AG08395 (cell line): ENCODE data around the gene KIF22.
"Not testable (repeated sequence)": the region's sequence is repeated elsewhere in the genome, so short reads cannot be mapped to it uniquely, and the experiment has no call there.

Source experiments
- DNase-seq: peaks from one replicate; pipeline ENCODE4 v3.0.0; 2012; ENCODE audit warnings: mixed read lengths, low spot score

Gene KIF22

DNA sequence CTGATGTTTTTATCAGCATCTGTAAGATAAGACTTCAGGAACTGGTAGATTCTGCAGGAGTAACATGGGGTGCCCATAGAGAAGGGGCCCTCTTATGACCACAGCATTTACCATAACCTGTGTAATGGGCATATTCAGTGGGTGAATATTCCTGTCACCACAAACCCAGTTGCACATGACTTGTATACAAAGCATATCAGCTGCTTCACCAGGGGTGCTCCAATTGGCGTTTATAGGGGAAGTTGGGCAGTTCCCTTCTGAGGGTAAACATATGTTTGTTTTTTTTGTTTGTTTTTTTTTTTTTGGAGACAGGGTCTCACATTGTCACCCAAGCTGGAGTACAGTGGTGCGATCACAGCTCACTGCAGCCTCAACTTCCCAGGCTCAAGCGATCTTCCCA, 24.0 kb upstream of the KIF22 start:
- no peak for DNase-seq

DNA sequence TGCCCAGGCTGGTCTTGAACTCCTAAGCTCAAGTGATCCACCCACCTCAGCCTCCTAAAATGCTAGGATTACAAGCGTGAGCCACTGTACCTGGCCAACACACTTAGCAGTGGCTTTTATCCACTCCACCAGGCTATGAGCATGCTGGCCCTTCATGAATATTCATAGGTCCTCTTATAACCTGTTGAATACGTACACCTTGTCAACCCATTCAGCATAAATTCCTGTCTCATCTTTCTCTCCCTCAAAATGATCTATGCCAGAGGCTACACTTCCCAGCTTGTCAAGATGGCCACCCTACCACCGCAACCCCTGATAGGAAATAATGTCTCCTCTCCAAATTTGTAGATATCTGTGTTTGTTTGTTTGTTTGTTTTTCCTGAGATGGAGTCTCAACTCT, 23.5 kb upstream of the KIF22 start:
- DNase-seq, result no peak

DNA sequence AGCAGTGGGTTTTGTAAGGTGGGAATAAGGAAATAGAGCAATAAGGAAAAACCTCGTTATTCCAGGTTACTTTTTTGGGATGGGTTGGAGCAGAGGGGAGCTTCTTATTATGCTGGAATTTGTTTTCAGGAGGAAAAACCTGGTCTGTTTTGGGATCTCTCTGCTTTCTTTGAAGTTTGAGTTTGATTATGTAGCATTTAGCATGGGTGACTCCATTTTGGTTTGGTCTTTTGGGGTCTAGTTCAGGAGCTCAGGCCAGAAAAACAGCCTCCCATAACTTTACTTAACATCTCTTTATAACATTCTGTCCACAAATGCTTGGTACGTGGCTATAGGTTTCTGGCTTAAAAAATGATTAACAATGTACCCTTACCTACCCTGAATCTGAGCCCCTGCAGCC, 21.0 kb upstream of the KIF22 start:
- DNase-seq, result no peak

DNA sequence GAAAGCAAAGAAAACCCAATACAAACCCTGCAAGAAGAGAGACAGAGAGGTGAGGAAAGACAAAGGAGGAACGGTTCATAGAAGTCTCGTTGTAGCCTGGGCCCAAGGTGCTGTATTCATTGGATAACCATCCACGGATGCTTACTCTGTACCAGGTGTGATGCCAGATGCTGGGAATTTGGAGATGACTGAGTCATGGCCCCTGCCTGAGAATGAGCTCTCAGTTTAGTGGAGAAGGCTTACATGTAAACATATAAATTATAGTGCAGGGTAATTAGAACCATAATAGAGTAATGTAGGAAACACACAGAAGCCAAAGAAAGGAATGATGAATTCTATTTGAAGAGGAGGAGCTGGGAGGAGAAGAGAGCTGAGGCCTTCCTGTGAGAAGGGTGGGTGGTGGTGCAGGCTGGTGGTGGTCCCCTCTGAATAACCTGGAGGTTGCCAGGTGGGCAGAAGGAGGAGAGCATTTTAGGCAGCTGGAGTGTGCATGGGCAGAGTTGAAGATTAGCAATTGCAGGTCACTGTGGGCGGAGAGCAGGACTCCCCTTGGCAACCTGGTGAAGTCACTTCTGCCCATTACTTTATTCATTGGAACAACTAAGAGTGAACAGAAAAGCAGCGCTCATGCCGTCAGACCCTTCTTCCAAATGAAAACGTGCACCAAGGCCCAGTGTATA, 20.2 kb upstream of the KIF22 start:
- DNase-seq, result no peak

DNA sequence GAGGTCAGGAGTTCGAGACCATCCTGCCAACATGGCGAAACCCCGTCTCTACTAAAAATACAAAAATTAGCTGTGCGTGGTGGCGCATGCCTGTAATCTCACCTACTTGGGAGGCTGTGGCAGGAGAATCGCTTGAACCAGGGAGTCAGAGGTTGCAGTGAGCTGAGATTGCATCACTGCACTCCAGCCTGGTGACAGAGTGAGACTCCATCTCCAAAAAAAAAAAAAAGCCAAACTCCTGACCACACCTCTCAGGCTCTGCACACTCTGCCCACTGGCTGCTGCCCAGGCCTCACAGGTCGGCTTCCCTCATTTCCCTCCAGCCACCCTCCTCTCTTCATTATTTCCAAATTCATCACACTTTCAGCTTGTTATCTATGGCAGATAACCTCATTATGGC, 18.2 kb upstream of the KIF22 start:
- not testable (repeated sequence) for DNase-seq

DNA sequence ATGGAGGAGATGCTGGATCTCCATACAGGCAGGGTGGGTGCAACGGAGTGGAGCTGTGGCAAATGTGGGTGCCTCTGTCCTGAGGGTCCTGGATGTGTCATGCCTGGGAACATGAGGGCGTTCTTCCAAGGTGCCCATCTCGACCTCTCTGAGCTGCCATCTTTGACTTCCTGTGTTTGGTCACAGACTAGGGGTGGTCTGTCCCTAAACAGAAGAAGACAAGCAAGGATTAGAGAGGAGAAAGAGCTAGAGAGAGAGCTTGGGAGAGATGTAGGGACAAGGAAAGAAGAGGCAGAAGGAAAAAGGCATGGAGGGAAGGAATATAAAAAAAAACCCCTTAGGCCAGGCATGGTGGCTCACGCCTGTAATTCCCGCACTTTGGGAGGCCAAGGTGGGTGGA, 15.8 kb upstream of the KIF22 start:
- DNase-seq, result no peak

DNA sequence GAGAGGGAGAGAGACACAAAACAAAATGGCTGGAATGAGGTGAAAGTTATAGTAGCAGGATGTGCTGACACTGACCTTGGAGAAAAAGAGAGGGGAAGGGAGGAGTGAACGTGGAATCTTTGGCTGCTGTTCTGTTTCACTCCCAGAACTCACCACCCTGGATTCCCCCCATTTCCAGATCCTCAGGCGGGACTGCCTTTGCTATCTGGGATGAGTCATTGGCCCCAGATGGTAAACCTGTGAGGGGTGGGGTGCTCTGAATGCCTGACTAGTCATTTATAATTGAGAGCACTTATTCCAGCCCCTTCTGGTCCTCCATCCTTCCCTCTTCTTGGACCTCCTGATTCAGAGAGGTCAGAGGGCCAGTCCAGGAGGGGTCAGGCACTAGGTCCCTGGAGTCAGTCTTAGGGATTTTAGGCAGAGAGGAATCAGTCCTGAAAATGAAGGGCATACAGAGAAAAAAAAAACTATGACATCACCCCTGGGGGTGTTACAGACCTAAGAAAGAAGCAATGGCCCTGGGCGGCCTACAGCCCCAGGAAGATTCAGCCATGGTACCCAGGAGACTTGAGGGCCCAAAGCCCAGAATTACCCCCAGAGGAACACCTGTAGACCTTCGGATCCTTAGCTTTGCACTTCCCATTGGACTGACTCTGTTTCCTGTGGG, 14.7 kb upstream of the KIF22 start:
- DNase-seq, result peak; percentile 38

DNA sequence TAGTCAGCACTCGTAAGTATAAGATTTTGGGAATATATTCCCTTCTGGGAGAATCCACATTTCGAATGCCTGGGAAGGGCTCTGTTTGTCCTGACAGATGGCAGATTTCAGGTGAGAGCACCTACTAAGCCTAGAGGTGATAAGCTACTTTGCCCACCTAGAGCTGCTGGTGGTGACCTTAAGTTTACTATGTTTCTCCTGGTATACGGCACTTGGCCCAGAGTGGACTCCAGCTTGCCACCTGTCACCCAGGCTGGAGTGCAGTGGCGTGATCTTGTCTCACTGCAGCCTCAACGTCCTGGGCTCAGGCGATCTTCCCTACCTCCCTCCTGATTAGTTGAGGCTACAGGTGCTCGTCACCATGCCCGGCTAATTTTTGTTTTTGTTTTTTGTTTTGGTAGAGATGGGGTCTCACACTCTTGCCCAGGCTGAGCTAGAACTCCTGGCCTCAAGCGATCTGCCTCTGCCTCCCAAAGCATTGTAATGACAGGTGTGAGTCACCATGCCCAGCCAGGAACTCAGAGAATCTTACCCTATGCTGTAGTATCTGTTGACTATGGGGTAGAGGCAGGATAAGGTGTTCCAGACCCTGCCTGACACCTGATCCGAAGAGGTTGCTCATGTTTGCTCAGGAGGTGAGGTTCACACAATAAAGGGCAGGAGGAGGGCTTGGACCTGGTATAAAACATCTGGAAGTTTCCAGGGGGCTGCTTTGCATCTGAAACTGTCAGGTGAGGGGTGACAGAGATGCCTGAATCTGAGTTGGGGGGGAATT, 12.8 kb upstream of the KIF22 start, which contains the start of gene ZG16:
TSS of gene ZG16 (plus strand) at position 681 of the 775 bp plus-strand sequence. CDS start 1,011 bp downstream, outside the sequence.
- no peak for DNase-seq

DNA sequence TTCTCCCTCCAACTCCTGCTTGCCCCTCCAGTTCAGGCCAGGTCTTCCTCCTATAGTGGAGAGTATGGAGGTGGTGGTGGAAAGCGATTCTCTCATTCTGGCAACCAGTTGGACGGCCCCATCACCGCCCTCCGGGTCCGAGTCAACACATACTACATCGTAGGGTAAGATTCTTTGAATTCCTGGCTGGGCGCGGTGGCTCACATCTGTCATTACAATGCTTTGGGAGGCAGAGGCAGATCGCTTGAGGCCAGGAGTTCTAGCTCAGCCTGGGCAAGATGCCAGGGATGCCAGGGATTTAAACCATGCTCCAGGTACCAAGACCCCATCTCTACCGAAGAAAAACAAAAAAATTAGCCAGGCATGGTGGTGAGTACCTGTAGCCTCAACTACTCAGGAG, 11.1 kb upstream of the KIF22 start:
- DNase-seq, result no peak

DNA sequence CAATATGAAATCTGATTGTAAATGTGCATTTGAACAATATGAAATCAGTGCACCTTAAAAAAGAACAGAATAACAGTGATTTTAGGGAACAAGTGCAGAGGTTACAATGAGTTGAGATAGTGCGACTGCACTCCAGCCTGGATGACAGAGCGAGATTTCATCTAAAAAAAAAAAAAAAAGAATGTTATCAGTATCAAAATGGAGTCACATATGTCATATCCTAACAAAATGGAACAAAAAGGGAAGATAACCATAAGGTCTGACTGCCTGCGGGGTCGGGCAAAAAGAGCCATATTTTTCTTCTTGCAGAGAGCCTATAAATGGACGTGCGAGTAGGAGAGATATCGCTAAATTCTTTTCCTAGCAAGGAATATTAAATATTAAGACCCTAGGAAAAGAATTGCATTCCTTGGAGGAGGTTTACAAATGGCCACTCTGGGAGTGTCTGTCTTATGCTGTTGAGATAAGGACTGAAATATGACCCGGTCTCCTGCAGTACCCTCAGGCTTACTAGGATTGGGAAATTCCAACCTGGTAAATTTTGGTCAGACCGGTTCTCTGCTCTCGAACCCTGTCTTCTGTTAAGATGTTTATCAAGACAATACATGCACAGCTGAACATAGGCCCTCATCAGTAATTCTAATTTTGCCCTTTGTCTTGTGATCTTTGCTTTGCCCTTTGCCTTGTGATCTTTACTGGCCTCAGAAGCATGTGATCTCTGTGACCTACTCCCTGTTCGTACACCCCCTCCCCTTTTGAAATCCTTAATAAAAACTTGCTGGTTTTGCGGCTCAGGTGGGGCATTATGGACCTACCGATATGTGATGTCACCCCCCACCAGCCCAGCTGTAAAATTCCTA, 7.2 kb upstream of the KIF22 start:
- DNase-seq, result not testable (repeated sequence)

DNA sequence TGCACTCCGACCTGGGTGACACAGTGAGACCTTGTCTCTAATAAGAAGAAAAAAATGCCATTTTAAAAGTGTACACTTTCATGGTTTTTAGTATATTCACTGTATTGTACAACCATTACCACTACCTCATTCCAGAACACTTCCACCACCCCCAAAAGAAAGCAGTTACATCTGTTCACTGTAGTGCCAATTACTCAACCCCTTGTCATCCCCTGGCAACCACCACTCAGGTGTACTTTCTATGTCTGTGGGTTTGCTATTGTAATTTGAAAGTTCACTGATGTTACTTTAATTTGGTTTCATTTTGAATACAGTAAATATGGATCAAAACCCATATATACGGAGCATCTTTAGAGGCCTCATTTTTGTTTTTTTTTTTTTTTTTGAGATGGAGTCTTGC, 6.4 kb upstream of the KIF22 start:
- no peak for DNase-seq

DNA sequence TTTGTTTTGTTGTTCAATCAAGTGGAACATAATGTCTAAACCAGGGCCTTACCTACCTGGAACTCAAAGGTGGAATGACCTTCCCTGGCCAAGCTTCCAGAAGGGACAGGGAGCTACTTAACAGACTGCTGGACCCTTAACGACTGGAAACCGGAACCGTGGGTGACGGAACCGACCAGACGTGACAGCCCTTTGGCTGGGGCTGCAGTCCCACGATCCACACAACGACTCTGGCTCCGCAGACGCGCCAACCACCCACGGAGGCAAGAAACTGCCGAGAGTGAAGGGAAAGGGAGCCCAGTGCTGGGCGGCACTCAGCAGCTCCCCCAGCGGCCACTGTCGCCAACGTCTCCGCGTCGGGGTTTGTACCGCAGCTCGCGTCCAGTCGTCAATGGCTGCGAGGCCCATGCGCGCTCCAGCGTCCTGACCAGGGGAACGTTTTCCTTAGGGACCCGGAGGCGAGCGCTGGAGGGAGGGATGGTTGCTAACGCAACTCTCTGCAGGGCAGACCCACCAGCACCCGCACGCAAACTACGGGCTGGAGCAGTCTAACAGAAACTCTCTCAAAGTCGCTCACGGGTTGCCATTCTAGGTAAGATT, 5.5 kb upstream of the KIF22 start:
- peak; percentile 82 for DNase-seq

DNA sequence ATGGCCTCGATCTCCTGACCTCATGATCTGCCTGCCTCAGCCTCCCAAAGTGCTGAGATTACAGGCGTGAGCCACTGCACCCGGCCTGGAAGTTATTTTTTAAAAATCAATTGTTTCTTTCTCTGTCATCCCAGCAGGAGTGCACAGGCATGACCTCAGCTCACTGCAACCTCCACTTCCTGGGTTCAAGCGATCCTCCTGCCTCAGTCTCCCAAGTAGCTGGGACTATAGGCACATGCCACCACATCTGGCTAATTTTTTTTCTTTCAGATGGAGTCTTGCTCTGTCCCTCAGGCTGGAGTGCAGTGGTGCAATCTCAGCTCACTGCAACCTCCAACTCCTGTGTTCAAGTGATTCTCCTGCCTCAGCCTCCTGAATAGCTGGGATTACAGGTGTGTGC, 3.4 kb upstream of the KIF22 start:
- DNase-seq, result not testable (repeated sequence)

DNA sequence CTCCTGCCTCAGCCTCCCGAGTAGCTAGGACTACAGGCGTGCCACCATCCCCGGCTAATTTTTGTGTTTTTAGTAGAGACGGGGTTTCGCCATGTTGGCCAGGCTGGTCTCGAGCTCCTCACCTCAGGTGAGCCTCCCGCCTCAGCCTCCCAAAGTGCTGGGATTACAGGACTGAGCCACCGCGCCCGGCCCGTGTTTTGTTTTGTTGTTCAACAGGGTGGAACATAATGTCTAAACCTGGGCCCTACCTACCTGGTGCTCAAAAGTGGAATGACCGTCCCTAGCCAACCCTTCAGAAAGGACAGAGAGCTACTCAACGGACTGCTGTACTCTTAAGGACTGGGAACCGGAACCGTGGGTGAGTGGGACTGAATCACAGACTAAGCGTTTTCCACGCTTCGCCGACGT, 772 bp upstream of the KIF22 start:
- no peak for DNase-seq

DNA sequence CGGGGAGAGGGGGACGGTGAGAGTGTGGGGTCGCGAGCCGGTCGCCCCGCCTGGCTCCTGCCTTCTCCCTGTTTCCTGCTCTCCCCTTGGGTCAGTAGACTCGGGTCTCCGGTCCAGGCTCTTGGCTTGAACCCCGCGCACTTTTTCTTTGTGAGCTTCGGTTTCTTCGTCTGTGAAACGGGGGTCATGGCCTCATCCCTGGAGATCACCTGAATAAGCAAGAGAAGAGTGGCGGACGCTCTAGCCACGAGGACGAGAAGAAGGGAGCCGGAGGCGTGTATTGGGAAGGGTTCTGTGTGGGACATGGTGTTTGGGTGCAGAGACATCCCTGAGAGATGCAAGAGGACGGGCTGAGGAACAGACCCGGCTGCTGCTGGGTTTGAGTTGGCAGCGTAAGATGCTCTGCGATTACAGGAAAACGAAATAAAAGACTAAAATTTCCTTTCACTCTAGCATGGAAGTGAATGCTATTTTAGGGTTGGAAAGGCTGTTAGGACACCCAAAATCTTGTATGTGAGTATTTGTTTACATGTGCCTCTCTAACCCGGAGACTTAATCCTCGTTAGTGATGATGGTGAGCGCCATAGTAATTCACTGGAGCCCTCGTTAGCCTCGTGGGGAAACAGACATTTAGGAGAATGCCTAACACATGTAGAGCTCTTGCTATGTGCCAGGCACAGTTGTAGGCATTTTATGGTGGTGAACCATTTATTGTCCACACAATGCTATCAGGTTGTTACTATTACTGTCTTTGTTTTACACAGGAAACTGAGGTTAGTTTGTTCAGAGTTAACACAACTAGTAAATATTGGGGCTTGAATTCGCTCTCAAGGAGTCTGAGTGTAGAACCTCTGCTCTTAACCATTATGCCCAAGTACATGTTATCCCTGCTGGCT, 646 bp downstream of the KIF22 start:
- DNase-seq, result no peak

DNA sequence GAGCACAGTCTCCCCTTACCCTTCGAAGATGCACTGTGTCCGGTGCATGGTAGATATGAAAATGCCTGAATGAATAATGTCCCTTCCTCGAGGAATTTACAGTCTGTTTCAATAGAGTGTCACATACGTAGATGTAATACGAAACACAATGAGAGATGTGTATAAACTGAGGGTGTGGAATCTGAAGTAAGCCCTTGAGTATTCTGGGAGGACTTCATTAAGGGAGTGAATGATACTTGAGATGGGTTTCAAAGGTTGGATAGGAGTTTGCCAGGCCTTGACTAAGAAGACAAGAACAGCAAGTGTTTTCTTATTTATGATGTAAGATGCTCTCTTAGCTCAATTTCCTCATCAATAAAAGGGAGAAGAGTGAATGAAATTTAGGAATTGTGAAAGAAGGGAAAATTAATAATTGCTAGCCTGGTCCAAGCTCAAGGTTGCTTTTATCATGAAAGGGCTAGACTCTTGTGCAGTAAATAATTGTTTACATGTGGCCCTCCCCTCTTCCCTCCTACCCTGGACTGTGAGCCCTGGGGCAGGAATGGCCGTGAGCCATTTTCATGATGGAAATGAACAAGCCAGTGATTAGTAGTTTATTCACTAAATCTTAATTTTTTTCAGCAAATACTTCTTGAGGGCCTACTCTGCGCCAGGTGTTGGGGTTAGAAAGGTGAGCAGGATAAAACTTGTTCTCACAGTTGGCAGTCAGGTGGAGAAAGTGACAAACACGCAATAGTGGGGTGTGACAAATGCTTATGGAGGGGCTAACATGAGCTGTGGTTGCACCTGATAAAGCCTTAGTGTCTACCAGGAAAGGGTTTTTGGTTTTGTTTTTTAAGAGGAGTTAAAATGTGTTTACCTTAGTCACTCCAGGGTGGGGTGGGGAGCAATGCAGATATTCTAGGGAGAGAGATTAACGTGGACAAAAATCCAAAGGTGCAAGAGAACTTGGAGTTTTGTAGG, 1.6 kb downstream of the KIF22 start:
- no peak for DNase-seq

DNA sequence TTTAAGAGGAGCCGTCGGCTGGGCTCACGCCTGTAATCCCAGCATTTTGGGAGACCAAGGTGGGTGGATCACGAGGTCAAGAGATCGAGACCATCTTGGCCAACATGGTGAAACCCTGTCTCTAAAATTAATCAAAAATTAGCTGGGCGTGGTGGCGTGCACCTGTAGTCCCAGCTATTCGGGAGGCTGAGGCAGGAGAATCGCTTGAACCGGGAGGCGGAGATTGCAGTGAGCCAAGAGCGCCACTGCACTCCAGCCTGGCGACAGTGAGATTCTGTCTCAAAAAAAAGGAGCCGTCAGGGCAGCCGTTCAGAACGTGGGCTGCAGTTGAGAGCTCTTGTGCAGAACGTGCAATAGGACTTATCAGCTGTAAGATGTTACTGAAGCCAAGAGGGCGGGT, 2.6 kb downstream of the KIF22 start:
- DNase-seq, result not testable (repeated sequence)

DNA sequence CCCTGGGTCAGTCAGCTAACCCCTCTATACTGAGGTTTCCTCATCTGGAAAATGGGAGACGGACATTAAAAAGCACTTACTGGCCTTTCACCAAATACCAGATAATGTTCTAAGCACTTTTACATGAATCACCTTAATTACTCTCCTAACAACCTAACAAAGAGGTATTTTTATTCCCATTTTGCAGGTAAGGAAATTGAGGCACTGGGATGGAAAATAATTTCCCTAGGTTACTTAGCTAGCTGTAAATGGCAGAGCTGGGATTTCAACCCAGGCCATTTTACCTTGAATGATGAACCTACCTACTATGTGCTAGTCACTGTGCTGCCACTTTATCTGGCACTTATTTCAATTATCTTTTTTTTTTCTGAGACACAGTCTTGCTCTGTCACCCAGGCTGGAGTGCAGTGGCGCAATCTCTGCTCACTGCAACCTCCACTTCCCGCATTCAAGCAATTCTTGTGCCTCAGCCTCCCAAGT, 3.7 kb downstream of the KIF22 start:
- DNase-seq, result no peak

DNA sequence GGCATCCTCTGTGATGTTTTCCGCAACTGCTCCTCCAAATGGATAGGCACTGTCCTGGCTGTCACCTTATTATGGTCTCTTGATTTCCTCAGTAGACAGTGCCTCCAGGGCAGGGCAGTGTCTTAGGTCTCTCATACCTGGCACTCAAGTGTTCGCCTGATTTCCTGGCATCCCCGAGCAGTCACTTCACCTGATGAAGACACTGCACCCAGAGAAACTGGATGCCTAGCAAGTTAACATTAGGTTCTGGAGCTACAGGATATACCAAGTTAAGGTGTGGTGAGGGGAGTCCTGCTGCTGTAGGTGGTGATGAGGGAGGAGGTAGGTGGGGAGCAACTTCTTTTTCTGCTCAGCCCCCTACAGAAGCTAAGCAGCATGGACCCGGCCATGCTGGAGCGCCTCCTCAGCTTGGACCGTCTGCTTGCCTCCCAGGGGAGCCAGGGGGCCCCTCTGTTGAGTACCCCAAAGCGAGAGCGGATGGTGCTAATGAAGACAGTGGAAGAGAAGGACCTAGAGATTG, 11.9 kb downstream of the KIF22 start:
- DNase-seq, result no peak
